Measurements from ENCODE around the gene TBC1D23.
"Not testable (repeated sequence)": the region's sequence is repeated elsewhere in the genome, so short reads cannot be mapped to it uniquely, and the experiment has no call there.

- not testable (repeated sequence) for TF ChIP-seq CTCF, POLR2A, POLR2AphosphoS5 (IDR thresholded peaks at IDR 0.05)
Measured at GRCh38 chr3:100272797-100273611, 12.2 kb downstream of the TBC1D23 start.
